PFSK-1 (cell line): ENCODE data around the gene ATAD1.

Source experiments
- FOXP2 ChIP-seq: optimal IDR thresholded peaks from 2 replicates; pipeline ENCODE3; 2011; ENCODE audit warnings: borderline replicate concordance, control low read depth, inconsistent platforms; ENCODE audit not compliant: insufficient read depth; ENCODE audit errors: extremely low read length, extremely low read depth
- POLR2AphosphoS5 ChIP-seq: IDR thresholded peaks from 2 replicates; pipeline ENCODE4 v1.6.1; 2012; ENCODE audit warnings: low read depth, mild to moderate bottlenecking, control low read depth, low read length, moderate library complexity
- SIN3A ChIP-seq: IDR thresholded peaks from 2 replicates; pipeline ENCODE4 v1.6.1; 2012; ENCODE audit warnings: mild to moderate bottlenecking, low read length, moderate library complexity, borderline replicate concordance; ENCODE audit not compliant: insufficient read depth
- TAF1 ChIP-seq: IDR thresholded peaks from 2 replicates; pipeline ENCODE4 v1.6.1; 2012; ENCODE audit warnings: low read length, control low read depth, borderline replicate concordance; ENCODE audit not compliant: insufficient read depth
- TF ChIP-seq, protein P1 (sequence below), 2 experiments: IDR thresholded peaks; 2 replicates each; pipeline versions ENCODE4 v1.6.1 to v1.8.0; 2011 to 2012; ENCODE audit warnings: low read depth in 2 of 2, low read length in 2 of 2, control low read depth in 1 of 2, inconsistent platforms in 1 of 2, mild to moderate bottlenecking in 1 of 2, moderate library complexity in 1 of 2; ENCODE audit not compliant: insufficient read depth in 1 of 2

Gene ATAD1

DNA sequence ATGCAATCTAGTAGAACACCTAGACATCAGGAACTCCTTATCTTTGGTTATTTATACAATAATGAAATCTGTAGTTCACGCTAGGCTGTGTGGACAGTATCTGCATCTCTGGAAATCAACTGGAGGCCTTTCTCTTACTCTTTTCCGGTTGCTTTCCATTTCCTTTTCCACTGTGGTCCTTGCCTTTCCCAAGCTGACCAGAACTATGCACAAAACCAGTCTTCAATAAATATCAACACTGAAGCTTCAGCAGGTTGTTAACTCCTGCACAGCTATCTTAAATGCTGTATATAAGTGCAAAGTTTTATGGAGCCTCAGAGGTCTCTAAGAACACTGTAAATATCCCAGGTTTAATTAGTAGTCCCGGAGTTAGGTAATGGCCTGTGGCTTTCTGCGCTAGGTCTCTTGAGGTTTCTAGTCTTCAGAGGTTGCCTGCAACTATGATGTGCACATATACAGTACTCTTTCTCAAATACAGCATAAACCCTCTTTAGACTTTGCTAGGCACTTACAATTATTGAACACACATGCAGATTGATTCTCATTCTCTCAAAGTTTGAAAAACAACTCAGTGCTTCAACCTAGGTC, 42.9 kb upstream of the ATAD1 start:
- TF ChIP-seq SIN3A (no peak), POLR2AphosphoS5 (no peak)

DNA sequence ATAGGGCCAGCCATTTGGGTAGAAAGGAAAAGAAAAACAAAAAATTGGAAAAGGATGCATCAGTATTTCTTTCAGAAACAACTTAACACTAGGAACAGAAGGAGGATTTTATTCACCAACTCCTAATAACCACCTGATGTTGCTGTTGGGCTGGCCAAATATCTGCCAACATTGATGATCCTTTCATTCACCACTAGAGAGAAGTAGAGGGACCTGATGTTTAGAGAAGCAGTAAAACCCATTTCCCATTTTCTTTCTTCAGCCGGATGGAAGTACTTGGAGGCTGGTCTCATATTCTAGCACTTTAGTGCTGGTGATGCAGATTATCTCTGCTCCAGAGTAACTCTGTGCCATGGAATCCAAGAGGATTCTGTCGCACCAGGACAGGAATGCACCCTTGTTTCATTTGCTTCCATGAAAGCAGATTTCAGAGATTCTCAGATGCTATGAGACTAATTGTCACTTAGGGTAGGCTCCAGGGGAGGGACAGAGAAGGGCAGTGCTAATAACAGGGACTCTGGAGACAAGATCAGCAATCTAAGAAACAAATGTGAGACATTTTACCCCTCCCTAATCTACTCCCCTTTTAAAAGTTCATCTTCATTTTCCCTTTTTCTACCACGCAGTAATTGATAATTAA, 42.2 kb upstream of the ATAD1 start:
- no peak for TF ChIP-seq POLR2AphosphoS5
- TF ChIP-seq, protein P1, sequence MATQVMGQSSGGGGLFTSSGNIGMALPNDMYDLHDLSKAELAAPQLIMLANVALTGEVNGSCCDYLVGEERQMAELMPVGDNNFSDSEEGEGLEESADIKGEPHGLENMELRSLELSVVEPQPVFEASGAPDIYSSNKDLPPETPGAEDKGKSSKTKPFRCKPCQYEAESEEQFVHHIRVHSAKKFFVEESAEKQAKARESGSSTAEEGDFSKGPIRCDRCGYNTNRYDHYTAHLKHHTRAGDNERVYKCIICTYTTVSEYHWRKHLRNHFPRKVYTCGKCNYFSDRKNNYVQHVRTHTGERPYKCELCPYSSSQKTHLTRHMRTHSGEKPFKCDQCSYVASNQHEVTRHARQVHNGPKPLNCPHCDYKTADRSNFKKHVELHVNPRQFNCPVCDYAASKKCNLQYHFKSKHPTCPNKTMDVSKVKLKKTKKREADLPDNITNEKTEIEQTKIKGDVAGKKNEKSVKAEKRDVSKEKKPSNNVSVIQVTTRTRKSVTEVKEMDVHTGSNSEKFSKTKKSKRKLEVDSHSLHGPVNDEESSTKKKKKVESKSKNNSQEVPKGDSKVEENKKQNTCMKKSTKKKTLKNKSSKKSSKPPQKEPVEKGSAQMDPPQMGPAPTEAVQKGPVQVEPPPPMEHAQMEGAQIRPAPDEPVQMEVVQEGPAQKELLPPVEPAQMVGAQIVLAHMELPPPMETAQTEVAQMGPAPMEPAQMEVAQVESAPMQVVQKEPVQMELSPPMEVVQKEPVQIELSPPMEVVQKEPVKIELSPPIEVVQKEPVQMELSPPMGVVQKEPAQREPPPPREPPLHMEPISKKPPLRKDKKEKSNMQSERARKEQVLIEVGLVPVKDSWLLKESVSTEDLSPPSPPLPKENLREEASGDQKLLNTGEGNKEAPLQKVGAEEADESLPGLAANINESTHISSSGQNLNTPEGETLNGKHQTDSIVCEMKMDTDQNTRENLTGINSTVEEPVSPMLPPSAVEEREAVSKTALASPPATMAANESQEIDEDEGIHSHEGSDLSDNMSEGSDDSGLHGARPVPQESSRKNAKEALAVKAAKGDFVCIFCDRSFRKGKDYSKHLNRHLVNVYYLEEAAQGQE (IDR thresholded peaks at IDR 0.05; ENCODE audit: insufficient read depth in 1 of 2, low read depth in 2 of 2, low read length in 2 of 2) = no peak
- no peak for TF ChIP-seq FOXP2
- TF ChIP-seq SIN3A = no peak
- no peak for TF ChIP-seq TAF1

DNA sequence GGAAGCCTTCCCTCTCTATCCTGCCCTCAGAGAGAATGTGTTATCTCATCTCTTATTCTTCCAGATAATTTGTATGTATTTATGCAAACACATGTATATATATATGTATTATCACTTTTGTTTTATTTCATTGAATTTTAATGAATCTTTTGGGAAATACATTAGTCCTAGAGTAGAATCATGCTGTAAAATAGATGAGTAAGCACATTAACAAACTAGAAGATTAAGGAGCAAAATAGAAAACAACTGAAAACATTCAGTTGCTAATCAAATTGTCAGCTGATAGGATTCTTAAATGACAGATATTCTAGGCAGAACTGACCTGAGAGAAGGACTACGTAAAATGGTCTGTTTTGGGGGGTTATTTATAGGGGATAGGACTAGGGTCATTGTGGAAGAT, 34.1 kb upstream of the ATAD1 start:
- TF ChIP-seq TAF1 = no peak
- TF ChIP-seq SIN3A = no peak
- TF ChIP-seq, protein P1 (IDR thresholded peaks at IDR 0.05; ENCODE audit: insufficient read depth in 1 of 2, low read depth in 2 of 2, low read length in 2 of 2) = no peak
- no peak for TF ChIP-seq FOXP2
- TF ChIP-seq POLR2AphosphoS5 = no peak

DNA sequence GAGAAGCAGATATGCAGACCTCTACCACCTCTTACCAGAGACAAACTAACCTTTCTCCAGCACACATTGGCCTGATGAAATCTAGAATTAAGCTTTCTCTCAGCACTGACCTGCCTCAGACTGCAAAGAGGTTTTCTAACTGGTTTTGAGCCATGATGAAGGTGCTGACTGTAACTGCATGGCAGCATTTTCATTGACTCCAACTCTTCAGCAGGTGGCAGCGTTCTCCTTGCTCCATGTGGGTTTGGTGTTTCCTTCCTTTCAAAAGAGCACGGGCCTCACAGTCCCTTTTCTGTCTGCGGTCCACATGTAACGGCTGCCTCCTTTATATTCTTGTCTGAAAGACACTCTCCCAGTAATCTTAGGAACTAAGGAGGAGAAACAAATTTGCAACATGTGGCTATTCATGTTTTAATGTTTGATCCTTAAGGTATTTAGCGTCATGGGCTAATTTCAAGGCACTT, 32.7 kb upstream of the ATAD1 start:
- TF ChIP-seq TAF1 (no peak), SIN3A (no peak), POLR2AphosphoS5 (no peak), FOXP2 (no peak)
- TF ChIP-seq, protein P1 (IDR thresholded peaks at IDR 0.05; ENCODE audit: insufficient read depth in 1 of 2, low read depth in 2 of 2, low read length in 2 of 2) = no peak

DNA sequence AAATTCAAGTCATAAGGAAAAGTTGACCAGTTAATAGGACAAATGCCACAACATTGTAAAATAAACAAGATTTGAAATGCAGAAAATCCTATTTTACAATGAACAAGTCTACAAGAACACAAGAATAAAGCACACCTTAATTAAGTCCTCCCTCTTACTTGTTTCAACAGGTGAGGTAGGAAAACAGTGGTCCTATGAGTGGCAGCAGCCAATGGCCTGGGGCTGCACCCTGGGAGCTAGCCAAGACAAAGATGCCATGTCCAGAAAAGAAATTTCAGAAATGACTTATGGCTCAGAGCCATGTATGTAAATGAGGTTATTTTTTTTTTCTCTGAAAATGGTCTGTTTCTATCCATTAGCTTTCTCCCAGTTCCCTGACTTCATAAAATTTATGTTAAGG, 31.0 kb upstream of the ATAD1 start:
- TF ChIP-seq POLR2AphosphoS5 (no peak), FOXP2 (no peak), TAF1 (no peak), SIN3A (no peak)
- TF ChIP-seq, protein P1 (IDR thresholded peaks at IDR 0.05; ENCODE audit: insufficient read depth in 1 of 2, low read depth in 2 of 2, low read length in 2 of 2) = no peak
